Osteoblast (primary cell): ENCODE data around the gene NOSTRIN. TPM values are rescaled to one million over a fixed set of nuclear protein-coding genes. Genes with fewer than 3 reads are reported as not detected.

Source experiments
- DNase-seq: peaks from one replicate; pipeline ENCODE4 v3.0.0; 2011; ENCODE audit warnings: low spot score, mixed read lengths; ENCODE audit not compliant: insufficient read length; ENCODE audit errors: missing footprints
- H2AFZ ChIP-seq: 2 replicates; pipeline ENCODE4 v1.6.0; 2011; ENCODE audit warnings: mild to moderate bottlenecking, low read length
- H3K27ac ChIP-seq: 2 replicates; pipeline ENCODE4 v1.5.1; 2011; ENCODE audit warnings: mild to moderate bottlenecking, low read depth, low read length, moderate library complexity
- H3K27me3 ChIP-seq: 2 replicates; pipeline ENCODE4 v1.6.0; 2012; ENCODE audit warnings: mild to moderate bottlenecking, control low read depth, inconsistent platforms, low read length, moderate library complexity; ENCODE audit not compliant: insufficient read depth
- H3K36me3 ChIP-seq: 2 replicates; pipeline ENCODE4 v1.5.1; 2011; ENCODE audit warnings: mild to moderate bottlenecking, low read length, control low read depth, moderate library complexity; ENCODE audit not compliant: insufficient read depth
- H3K4me1 ChIP-seq: 2 replicates; pipeline ENCODE4 v1.5.1; 2011; ENCODE audit warnings: mild to moderate bottlenecking, low read length, control low read depth, moderate library complexity; ENCODE audit not compliant: insufficient read depth
- H3K4me2 ChIP-seq: 2 replicates; pipeline ENCODE4 v1.6.0; 2011; ENCODE audit warnings: mild to moderate bottlenecking, low read length; ENCODE audit not compliant: insufficient read depth
- H3K4me3 ChIP-seq: fragments of 200-600 bp; sonication (generic); 3 replicates; pipeline ENCODE4 v1.5.1; 2012; ENCODE audit warnings: mild to moderate bottlenecking, low read length, inconsistent platforms; ENCODE audit not compliant: insufficient read depth
- H3K79me2 ChIP-seq: 2 replicates; pipeline ENCODE4 v1.6.0; 2012; ENCODE audit warnings: mild to moderate bottlenecking, low read length, control low read depth, inconsistent platforms; ENCODE audit not compliant: insufficient read depth
- H3K9me3 ChIP-seq: 2 replicates; pipeline ENCODE4 v1.5.1; 2011; ENCODE audit warnings: low read depth, low read length, control low read depth
- H4K20me1 ChIP-seq: 2 replicates; pipeline ENCODE4 v1.6.0; 2012; ENCODE audit warnings: mild to moderate bottlenecking, low read length, control low read depth; ENCODE audit not compliant: insufficient read depth
- total RNA-seq: library from RNA; depleted of rRNA; stranded (reverse); fragments of >200 nt; gene quantifications from 2 replicates; pipeline ENCODE4 v1.2.3, GENCODE V29; 2012
- TF ChIP-seq, protein P1 (sequence below): IDR thresholded peaks from 2 replicates; pipeline ENCODE4 v1.5.1; 2011; ENCODE audit warnings: mild to moderate bottlenecking, low read depth, low read length, moderate library complexity; ENCODE audit errors: extremely low read depth

The NOSTRIN gene
- total RNA-seq, 1 donor, result 1.4 TPM

DNA sequence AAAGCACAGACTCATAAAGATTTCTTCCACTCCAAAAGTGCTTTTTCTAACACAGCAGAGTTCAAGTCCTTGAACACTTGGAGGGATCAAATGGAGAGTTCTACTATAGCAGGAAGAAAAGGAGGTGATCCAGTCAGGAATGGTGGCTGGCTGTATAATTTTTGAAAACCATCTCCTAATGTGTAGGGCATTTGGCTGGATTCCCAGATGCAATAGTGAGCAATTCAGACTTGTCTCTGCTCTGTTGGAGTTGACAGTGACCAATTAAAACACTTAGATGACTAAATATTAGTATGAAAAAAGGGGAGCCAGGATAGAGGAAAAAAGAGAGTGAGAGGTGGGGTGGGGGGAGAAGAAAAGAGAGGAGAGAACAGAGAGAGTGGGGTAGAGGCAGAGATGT lies 93.3 kb downstream of the NOSTRIN start:
- H3K27ac ChIP-seq, result no peak overlapping the region
- no peaks in the 10 kb centered on the region for H4K20me1 ChIP-seq
- no peaks in the 10 kb centered on the region for H3K4me1 ChIP-seq
- no peaks in the 10 kb centered on the region for H3K9me3 ChIP-seq
- H3K4me3 ChIP-seq, result no peak overlapping the region
- no peak for DNase-seq
- H3K4me2 ChIP-seq, result no peak overlapping the region
- no peaks in the 10 kb centered on the region for H3K79me2 ChIP-seq
- TF ChIP-seq, protein P1, sequence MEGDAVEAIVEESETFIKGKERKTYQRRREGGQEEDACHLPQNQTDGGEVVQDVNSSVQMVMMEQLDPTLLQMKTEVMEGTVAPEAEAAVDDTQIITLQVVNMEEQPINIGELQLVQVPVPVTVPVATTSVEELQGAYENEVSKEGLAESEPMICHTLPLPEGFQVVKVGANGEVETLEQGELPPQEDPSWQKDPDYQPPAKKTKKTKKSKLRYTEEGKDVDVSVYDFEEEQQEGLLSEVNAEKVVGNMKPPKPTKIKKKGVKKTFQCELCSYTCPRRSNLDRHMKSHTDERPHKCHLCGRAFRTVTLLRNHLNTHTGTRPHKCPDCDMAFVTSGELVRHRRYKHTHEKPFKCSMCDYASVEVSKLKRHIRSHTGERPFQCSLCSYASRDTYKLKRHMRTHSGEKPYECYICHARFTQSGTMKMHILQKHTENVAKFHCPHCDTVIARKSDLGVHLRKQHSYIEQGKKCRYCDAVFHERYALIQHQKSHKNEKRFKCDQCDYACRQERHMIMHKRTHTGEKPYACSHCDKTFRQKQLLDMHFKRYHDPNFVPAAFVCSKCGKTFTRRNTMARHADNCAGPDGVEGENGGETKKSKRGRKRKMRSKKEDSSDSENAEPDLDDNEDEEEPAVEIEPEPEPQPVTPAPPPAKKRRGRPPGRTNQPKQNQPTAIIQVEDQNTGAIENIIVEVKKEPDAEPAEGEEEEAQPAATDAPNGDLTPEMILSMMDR, result no peak
- H2AFZ ChIP-seq, result no peak overlapping the region
- no peaks in the 10 kb centered on the region for H3K36me3 ChIP-seq
- H3K27me3 ChIP-seq, result peaks cover 16% of the 10 kb centered on the region

DNA sequence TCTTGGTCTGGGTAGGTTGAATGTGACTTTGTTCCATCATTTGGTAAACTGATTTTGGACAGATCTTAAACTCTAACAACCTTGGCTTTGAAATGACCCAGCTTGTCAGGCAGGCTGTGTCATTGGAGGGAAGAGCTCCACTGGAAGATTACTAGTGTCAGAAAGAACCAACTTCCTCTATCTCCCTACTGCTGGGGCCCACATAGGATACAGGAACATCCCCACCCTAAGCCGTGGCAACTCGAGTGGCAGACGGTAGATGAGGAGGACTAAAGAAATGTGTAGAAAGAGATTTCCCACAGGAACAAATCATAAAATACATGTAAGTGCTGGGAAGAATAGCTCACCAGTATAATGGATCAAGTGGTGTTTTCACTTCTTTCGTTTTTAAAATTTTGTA lies 94.3 kb downstream of the NOSTRIN start:
- Histone ChIP-seq H2AFZ (no peak overlapping the region), H3K27ac (no peak overlapping the region), H3K4me1 (no peaks in the 10 kb centered on the region), H3K36me3 (no peaks in the 10 kb centered on the region), H3K79me2 (no peaks in the 10 kb centered on the region), H4K20me1 (no peaks in the 10 kb centered on the region), H3K9me3 (no peaks in the 10 kb centered on the region), H3K4me2 (no peak overlapping the region), H3K4me3 (no peak overlapping the region), H3K27me3 (peaks cover 19% of the 10 kb centered on the region)
- DNase-seq, result no peak
- TF ChIP-seq, protein P1, result no peak

DNA sequence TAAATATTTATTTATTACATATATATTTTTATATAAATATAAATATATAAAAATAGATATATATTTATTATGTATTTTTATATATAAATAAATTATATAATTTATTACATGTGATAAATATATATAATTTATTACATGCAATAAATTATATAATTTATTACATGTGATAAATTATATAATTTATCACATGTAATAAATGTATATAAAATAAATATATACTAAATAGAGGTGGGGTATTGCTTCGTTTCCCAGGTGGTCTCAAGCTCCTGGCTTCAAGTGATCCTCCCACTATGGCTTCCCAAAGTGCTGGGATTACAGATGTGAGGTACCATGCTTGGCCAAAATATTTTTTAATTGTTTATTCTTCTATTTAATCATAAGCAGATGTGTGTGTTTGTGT lies 95.0 kb downstream of the NOSTRIN start:
- no peak overlapping the region for H2AFZ ChIP-seq
- H3K36me3 ChIP-seq, result no peaks in the 10 kb centered on the region
- no peak for DNase-seq
- no peaks in the 10 kb centered on the region for H3K4me1 ChIP-seq
- TF ChIP-seq, protein P1, result no peak
- no peaks in the 10 kb centered on the region for H3K79me2 ChIP-seq
- H3K9me3 ChIP-seq, result no peaks in the 10 kb centered on the region
- no peak overlapping the region for H3K27ac ChIP-seq
- H3K4me3 ChIP-seq, result no peak overlapping the region
- no peaks in the 10 kb centered on the region for H4K20me1 ChIP-seq
- peaks cover 20% of the 10 kb centered on the region for H3K27me3 ChIP-seq
- no peak overlapping the region for H3K4me2 ChIP-seq

DNA sequence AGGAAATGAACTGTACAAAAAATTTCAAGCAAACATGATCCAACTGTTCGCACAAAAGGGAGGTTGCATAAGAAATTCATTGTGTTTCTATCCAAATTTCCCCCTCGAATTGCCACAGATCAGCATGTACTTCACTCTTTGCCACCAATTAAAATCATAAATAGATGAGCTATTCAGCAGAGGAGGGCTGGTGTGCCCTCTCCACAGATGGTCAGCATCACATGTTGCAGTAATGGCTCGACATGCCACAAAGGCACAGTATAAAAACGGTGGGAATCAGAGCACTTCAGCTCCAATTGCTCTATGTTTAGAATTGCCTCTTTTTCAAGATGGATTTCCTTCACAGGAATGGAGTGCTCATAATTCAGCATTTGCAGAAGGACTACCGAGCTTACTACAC lies 98.6 kb downstream of the NOSTRIN start, which contains the start of gene G6PC2:
Gene G6PC2 (plus strand): TSS at position 289 of the 400 bp plus-strand sequence. CDS start 41 bp downstream, at position 330.
- TF ChIP-seq, protein P1, result no peak
- no peak within 1 kb of the TSS for H3K4me3 ChIP-seq
- H3K9me3 ChIP-seq, result no peaks in the 10 kb centered on the region
- no peak within 1 kb of the TSS for H3K27ac ChIP-seq
- DNase-seq, result no peak
- no peaks in the 10 kb centered on the region for H3K36me3 ChIP-seq
- H3K4me1 ChIP-seq, result no peaks in the 10 kb centered on the region
- no peak within 1 kb of the TSS for H2AFZ ChIP-seq
- no peaks in the 10 kb centered on the region for H4K20me1 ChIP-seq
- peaks cover 38% of the 10 kb centered on the region for H3K27me3 ChIP-seq
- H3K79me2 ChIP-seq, result no peaks in the 10 kb centered on the region
- no peak within 1 kb of the TSS for H3K4me2 ChIP-seq
